Hippocampal formation (tissue), 2 donors: ENCODE data around the gene GEMIN5.
"Not testable (repeated sequence)": the region's sequence is repeated elsewhere in the genome, so short reads cannot be mapped to it uniquely, and the experiment has no call there.

ENCODE experiments used
- DNase-seq, 2 donors: peaks; one replicate each; lab custom pipeline; 2025; lab: John Stamatoyannopoulos, UW

GEMIN5 gene, protein sequence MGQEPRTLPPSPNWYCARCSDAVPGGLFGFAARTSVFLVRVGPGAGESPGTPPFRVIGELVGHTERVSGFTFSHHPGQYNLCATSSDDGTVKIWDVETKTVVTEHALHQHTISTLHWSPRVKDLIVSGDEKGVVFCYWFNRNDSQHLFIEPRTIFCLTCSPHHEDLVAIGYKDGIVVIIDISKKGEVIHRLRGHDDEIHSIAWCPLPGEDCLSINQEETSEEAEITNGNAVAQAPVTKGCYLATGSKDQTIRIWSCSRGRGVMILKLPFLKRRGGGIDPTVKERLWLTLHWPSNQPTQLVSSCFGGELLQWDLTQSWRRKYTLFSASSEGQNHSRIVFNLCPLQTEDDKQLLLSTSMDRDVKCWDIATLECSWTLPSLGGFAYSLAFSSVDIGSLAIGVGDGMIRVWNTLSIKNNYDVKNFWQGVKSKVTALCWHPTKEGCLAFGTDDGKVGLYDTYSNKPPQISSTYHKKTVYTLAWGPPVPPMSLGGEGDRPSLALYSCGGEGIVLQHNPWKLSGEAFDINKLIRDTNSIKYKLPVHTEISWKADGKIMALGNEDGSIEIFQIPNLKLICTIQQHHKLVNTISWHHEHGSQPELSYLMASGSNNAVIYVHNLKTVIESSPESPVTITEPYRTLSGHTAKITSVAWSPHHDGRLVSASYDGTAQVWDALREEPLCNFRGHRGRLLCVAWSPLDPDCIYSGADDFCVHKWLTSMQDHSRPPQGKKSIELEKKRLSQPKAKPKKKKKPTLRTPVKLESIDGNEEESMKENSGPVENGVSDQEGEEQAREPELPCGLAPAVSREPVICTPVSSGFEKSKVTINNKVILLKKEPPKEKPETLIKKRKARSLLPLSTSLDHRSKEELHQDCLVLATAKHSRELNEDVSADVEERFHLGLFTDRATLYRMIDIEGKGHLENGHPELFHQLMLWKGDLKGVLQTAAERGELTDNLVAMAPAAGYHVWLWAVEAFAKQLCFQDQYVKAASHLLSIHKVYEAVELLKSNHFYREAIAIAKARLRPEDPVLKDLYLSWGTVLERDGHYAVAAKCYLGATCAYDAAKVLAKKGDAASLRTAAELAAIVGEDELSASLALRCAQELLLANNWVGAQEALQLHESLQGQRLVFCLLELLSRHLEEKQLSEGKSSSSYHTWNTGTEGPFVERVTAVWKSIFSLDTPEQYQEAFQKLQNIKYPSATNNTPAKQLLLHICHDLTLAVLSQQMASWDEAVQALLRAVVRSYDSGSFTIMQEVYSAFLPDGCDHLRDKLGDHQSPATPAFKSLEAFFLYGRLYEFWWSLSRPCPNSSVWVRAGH (N-terminal part only)

DNA sequence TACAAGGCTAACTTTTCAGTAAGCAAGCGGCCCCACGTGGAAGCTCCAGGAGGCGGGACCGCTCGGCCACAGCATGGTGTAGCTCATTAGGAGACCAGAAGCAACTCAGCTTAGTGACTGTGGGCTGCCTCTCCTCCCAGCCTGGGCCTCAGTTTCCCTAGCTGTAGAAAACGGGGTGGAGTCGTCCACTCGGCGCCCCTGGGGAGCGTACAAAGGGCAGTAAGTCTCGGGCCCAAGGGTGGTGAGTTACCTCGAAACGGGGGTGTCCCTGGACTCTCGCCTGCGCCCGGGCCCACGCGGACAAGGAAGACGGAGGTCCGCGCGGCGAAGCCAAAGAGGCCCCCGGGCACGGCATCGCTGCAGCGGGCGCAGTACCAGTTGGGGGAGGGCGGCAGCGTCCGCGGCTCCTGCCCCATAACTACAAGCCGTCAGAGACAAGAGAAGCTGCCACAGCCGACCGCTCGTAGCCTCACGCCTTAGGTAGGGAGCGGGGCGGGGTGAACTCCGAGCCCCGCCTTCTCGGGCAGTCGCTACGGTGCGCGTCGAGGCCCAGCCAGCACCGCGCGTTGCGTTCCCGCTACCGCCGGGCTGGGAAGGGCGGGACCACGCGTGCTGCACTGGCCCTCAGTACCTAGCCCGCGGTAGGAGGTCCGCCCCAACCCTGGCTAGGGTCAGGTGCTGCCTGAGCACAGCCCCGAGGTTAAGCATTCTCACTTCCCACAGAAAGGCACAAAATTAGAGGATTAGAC lies at the start of gene GEMIN5:
GEMIN5 (minus strand) TSS at position 494 of the 749 bp plus-strand sequence; CDS start at position 416, 78 bp downstream.
- DNase-seq, result peak; percentile 68 to 74

DNA sequence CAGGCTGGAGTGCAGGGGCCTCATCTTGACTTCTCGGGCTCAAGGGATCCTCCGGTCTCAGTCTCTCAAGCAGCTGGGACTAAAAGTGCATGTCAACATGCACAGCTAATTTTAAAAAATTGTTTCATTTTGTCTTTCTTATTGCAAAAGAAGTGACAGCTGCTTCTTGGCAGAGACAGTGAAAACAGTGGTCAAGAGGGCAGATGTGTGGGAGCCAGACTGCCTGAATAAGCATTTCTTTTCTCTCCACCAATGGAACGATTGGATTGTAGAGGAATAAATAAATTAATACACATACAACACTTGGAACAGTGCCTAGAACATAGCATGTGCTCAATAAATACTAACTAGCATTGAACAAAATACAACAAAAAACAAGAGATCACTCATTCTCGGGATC lies 48.1 kb upstream of the GEMIN5 start:
- DNase-seq, result no peak

DNA sequence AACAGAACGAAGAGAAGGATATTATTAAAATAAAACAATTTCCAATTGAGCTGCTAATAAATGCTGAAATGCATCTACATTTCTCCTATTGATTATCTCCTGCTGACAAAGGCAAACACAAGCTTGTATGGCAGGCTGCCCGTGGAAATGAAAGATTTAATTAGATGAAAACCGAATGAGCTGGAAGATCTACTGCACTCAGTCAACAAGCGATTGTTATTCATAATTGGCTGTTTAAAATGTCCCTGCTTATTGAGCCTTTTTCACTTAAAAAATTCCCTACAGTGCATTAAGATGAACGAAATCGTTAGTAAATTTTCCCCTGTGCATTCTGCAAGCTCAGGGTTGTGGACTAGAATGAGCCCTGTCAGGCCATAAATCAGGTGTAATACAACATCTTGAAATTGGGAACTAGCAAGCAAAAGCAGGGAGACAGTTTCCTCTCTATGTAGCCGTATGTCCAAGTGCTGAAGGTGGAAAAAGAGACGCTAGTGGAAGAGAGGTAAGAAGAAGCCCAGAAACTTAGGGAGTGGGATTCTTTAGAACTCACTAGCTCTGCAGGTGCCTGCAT lies 47.0 kb upstream of the GEMIN5 start:
- DNase-seq, result no peak

DNA sequence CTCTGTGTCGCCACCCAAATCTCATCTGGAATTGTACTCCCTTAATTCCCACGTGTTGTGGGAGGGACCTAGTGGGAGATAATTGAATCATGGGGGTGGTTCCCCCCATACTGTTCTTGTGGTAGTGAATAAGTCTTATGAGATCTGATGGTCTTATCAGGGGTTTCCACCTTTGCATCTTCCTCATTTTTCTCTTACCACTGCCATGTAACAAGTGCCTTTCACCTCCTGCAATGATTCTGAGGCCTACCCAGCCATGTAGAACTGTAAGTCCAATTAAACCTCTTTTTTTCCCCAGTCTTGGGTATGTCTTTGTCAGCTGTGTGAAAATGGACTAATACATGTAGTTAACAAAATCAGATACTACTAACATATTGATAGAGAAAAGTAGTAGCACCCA lies 40.3 kb upstream of the GEMIN5 start:
- not testable (repeated sequence) for DNase-seq

DNA sequence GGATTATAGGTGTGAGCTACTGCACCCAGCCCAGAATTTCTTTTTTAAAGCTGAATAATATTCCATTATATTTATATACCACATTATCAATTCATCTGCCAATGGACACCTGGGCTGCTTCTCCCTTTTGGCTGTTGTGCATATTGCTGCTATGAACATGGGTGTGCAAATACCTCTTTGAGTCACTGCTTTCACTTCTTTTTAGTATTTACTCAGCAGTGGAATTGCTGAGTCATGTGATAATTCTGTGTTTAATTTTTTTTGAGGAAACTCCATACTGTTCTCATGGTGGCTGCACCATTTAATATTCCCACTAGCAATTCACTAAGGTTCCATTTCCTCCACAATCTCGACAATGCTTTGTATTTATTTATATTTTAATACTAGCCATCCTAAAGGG lies 39.4 kb upstream of the GEMIN5 start:
- no peak for DNase-seq

DNA sequence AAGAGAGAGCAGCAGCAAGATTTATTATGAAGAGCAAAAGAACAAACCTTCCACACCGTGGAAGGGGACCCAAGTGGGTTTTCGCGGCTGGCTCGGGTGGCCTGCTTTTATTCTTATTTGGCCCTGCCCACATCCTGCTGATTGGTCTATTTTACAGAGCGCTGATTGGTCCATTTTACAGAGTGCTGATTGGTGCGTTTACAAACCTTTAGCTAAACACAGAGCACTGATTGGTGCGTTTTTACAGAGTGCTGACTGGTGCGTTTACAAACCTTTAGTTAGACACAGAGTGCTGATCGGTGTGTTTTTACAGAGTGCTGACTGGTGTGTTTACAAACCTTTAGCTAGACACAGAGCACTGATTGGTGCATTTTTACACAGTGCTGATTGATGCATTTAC lies 38.1 kb upstream of the GEMIN5 start:
- not testable (repeated sequence) for DNase-seq

DNA sequence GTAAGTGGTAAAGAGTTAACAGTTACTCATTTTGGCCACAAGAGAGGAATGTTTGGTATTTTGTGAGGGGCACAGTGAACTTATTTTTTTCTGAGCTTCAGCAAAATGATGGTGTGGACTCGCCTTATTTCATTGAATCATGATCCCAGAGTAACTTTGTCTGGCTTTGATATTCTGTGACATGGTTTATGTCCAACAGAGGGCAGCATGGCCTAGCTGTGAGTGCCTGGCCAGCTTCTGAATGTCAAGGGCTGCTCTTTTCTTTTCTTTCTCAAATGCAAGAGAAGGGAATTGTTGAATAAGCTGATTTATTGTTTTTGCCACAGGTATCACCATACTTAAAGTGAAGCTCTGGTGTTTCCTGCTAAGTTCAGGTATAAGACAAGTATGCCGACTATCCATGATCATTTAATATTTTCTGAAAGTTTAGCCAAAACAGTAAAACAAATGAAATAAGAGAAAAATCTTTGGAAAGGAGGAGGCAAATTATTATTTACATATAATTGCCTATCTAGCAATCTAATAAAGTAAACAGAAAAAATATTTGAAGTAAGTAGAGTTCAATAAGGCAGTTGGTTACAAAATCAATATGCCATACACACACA lies 34.6 kb upstream of the GEMIN5 start:
- peak; percentile 8 to 15 for DNase-seq

DNA sequence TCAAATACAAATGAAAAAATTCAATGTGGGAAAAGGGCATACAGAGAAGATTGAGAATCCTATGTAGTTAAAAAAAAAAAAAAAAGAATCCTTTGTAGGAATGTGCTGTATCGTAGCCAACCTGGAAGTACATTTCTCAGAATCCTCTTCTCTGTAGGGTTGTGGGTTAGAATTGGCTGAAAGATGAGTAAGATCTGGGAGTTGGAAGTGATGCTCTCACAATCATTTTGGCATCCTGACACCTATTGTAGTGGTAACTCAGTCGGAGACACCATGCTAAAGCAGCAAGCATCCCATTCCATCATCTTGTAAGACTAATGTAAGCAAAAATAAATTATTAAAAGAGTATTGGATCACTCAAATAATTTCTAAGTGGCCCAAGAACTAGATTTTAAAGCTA lies 33.5 kb upstream of the GEMIN5 start:
- no peak for DNase-seq

DNA sequence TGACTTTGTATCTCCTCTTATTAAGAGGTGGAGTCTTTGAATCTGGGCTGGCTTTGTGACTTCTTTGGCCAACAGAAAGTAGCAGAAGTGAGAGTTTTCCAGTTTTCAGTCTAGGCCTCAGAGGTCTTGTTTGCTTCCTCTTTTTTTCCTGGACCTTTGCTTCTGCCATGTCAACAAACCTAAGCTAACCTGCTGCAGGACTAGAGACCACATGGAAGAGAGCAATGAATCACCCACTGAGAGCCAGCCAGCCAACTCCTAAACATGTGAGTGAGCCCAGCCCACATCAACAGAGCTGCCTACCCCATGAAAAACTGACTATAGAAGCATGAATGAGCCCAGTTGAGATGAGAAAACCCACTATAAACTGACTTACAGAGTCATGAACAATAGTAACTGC lies 32.7 kb upstream of the GEMIN5 start:
- DNase-seq, result no peak

DNA sequence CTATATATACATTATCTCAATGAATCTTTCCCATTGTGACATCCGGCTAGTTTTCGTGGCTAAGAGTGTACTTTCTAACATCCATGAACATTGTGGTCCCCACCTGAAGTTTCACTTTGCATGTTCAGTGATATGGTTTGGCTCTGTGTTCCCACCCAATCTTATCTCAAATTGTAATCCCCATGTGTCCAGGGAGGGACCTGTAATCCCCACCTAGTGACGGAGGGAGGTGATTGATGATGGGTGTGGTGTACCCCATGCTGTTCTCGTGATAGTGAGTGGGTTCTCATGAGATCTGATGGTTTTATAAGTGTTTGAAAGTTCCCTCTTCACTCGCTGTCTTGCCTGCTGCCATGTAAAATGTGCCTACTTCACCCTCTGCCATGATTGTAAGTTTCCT lies 30.9 kb upstream of the GEMIN5 start:
- DNase-seq, result no peak

DNA sequence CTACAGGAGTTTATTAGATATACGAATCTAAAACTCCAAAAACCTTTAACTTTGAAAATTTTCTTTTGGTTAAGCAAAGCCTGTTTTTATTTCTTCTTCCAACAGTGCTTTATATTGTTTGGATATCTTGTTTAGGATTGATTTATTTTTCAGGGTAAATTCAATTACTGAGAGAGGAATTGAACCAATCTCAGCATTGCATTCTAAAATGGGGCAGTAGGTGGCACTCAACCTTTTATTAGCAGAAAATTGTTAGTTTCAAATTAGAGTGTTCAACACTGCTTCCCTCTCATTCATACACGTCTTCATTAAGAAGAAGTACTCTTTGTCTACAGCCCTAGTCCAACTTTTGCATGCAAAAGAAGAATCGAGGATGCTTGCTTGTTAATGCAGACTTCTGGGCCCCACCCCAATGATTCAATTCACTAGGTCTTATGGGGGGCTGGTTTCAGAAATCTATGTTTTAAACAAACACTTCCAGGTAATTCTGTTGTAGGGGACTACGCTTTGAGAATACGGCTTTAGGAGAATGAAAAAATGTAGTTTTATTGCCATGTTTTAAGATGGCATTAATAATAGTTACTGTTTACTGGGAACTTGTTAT lies 29.5 kb upstream of the GEMIN5 start:
- DNase-seq, result no peak

DNA sequence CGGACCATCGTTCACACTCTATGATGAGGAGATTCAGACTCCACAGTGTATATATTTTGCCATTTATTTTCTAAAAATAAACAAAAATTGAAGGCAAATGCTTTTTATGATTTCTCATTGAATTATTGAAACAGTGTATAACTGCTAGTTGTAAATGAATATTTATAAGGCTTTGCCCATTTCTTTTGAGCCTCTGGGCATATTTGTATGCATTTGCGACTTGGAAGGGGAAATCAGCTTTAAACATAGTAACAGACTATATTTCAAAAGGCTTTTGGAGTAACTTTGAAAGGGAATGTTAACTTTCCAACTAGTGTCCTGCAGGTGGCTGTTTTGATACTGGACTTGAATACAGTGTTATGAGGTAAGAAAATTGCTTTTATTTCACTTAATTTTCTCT lies 28.9 kb upstream of the GEMIN5 start:
- no peak for DNase-seq

DNA sequence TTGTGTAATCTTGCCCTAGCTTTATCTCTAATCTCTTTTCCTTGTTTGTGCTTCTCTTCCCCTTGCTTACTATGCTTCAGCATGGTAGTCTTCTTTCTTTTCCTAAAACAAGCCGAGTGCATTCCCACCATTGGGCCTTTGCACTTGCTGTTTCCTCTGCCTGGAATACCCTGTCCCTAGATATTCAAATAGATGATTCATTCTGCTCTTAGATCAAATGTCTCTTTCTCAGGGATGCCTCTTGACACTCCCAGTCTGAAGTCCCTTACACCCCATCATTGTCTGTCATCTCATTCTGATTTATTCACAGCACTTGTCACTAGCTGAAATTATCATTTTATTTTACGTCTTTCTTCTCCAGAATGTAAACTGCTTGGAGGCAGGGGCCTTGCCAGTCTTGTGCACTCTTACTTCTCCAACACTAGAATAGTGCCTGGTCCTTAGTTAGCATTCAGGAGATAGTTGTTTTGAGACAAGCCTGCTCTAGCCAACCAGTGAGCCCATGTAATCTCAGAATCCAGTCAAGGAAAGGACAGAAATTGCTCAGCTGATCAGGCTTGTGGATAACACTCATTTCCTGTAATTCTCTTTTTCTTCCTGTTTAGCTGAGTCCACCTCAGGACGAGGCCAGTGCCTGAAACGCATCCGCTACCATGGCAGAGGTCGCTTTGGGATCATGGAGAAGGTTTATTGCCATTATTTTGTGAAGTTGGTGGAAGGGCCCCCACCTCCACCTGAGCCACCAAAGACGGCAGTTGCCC lies 28.2 kb upstream of the GEMIN5 start:
- no peak for DNase-seq

DNA sequence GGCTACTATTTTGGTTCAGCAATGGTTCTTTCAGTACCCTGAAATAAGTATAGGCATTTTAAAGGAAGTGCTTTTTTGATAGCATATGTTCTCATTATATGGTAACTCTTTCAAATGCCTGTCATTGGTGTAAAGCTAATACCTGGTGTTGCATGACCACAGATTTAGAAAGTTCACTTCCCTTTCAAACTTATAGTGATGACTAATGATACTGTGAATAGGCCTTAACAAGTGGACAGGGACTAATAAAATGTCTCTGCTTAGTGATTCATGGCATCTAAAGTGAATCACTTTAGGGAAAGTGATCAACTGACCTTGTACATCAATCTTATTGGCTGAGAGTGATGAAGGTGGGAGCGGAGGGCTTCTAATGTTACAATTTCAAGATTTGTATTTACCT lies 24.5 kb upstream of the GEMIN5 start:
- DNase-seq, result no peak

DNA sequence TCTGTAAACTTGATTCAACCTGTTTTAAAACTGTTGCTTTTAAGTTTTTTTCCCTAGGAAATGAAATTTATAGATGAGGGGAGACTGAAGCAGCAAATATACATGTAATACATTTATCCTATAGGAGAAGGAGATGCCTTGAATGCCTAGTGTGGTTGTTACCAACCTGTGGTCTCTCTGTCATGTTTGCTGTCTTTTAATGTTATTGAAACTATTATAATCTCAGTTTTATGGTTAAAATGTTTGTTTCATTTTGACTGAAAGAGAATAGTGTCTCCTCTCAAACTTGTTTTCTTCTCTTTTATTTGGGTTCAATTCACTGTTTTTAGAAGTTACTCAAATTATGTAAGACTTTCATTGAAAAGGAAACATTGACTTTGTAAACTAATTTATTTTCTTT lies 18.7 kb upstream of the GEMIN5 start:
- no peak for DNase-seq

DNA sequence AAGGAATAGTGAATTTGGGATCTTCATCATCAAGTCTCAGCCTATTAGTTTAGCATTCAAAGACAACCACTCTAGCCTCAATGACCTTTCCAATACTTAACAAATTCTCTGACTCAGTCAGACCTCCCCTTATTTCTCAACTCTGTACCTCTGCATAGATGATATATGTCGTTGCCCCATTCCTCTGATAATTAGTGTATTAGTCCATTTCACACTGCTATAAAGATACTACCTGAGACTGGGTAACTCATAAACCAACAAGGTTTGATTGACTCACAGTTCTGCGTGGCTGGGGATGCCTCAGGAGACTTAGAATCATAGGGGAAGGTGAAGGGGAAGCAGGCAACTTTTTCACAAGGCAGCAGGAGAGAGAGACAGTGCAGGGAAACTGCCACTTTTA lies 11.8 kb upstream of the GEMIN5 start:
- no peak for DNase-seq

DNA sequence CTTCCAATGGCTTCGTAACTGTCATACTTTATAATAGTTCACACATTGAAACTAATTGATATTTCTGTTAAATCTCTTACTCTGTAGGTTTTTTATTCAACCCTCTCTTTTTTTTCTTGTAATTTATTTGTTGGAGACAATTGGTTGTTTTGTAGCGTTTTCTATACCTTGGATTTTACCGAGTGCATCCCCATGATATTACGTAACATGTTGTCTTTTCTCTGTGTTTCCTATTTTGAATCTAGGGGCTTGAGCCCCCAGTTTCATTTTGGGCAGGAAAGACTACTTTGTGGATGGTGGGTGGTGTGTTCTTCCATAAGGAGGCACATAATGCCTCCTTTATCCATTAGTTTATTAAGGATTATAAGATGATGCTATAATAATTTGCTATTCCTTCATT lies 10.3 kb upstream of the GEMIN5 start:
- no peak for DNase-seq

DNA sequence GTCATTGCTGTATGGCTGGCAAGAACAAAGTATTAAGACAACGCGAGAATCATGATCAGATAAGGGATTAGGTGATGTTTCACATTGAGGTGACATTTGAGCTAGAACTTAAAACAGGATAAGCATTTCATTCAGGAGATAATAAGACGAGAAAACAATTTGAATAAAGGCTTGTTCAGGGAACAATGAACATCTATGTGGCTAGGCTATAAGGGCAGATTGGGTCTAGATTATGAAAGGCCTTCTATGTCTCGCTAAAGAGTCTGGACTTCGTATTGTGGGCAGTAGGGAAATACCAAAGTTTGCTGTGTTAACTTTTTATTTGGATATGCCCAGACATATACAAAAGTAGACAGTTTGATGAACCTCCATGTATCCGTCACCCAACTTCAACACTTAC lies 9.8 kb upstream of the GEMIN5 start:
- DNase-seq, result peak in 1 of 2 donors; percentile 90

DNA sequence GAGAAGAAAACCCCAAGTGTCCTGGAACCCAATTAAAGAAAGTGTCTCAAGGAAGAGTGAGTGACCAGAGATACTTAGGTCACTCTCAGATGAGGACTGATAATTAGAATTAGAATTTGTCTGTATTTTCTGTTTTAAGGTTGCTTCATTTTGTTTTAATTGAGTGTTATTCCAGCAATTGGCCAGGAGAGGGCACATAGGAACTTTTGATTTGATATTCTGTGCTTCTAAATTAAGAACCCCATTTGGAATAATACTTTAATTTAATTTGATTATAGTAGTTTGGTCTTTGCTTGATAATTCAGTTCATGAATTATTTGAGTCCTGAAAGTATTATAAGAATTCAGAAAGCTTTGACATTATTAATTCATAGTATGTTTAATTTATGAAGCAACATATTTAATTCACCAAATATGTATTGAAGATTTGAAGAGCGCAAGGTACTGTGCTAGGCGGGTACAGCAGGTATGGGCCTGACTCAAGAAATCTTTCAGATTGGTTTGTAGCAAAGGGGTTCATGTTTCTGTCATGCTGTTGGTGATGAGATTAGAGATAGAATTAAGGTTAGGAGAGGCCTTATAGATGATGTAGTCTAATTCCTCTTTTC lies 7.8 kb upstream of the GEMIN5 start:
- peak in 1 of 2 donors; percentile 43 for DNase-seq
